B cell (primary cell): ENCODE measurements around the gene SLC9A9. TPM values are rescaled to one million over a fixed set of nuclear protein-coding genes. Genes with fewer than 3 reads are reported as not detected.
"Not testable (repeated sequence)": the region's sequence is repeated elsewhere in the genome, so short reads cannot be mapped to it uniquely, and the experiment has no call there.

Experiments
- ATAC-seq: fragments of 200-7000 bp; cut with Tn5 transposase; one replicate; pipeline ENCODE4 v1.10.0; 2021; ENCODE audit warnings: low read depth, mild to moderate bottlenecking, moderate number of reproducible peaks, moderate library complexity
- CTCF ChIA-PET: fragments of 350-600 bp; sonication (Branson Sonifier 250); formaldehyde crosslinking; loops from one replicate; lab custom pipeline; 2021; ENCODE audit warnings: antibody characterized with exemption, inconsistent platforms; lab: Charles Lee
- POLR2A ChIA-PET: fragments of 350-600 bp; sonication (Branson Sonifier 250); formaldehyde crosslinking; loops from one replicate; lab custom pipeline; 2021; ENCODE audit warnings: antibody characterized with exemption; lab: Charles Lee
- DNase-seq: peaks from one replicate; pipeline ENCODE4 v3.0.0; 2013
- H2AFZ ChIP-seq: 2 replicates; pipeline ENCODE4 v1.6.1; 2012; ENCODE audit warnings: mild to moderate bottlenecking, low read depth, low read length; ENCODE audit not compliant: insufficient read depth, poor library complexity, severe bottlenecking
- H3K27ac ChIP-seq, 2 donors: 1 replicate in 1 of 2; 2 replicates in 1 of 2; pipeline ENCODE4 v1.5.1; 2012 to 2013; ENCODE audit warnings: low read length in 2 of 2, mild to moderate bottlenecking in 2 of 2, moderate library complexity in 1 of 2
- H3K27me3 ChIP-seq, 4 experiments: fragments of 200-600 bp in 1 of 4; sonication (generic) in 1 of 4; replicated peaks in 1 of 4; 1 replicate in 2 of 4; 2 replicates in 2 of 4; pipeline versions ENCODE4 v1.6.1 to v1.7.0; 2013 to 2016; ENCODE audit warnings: low read length in 3 of 4, mild to moderate bottlenecking in 2 of 4, mixed read lengths in 1 of 4, moderate library complexity in 1 of 4; ENCODE audit not compliant: insufficient read depth in 4 of 4, control insufficient read depth in 3 of 4; ENCODE audit errors: control extremely low read depth in 1 of 4
- H3K36me3 ChIP-seq, 2 experiments: replicated peaks in 1 of 2; 1 replicate in 1 of 2; 2 replicates in 1 of 2; pipeline versions ENCODE4 v1.6.1 to v1.7.1; 2013; ENCODE audit warnings: low read length in 1 of 2; ENCODE audit not compliant: insufficient read depth in 2 of 2, control insufficient read depth in 1 of 2; ENCODE audit errors: control extremely low read depth in 1 of 2, extremely low read depth in 1 of 2
- H3K4me1 ChIP-seq, 2 donors: fragments of 200-600 bp in 1 of 2; sonication (generic) in 1 of 2; 1 replicate in 1 of 2; 2 replicates in 1 of 2; pipeline versions ENCODE4 v1.5.1 to v1.6.1; 2013 to 2017; ENCODE audit warnings: low read length in 2 of 2; ENCODE audit not compliant: control insufficient read depth in 2 of 2, insufficient read depth in 2 of 2
- H3K4me2 ChIP-seq: replicated peaks from 2 replicates; pipeline ENCODE3; 2012; ENCODE audit warnings: mild to moderate bottlenecking, low read depth, low read length; ENCODE audit not compliant: poor library complexity, severe bottlenecking
- H3K4me3 ChIP-seq, 5 experiments: fragments of 200-600 bp in 1 of 5; sonication (generic) in 1 of 5; 1 replicate in 3 of 5; 2 replicates in 2 of 5; pipeline versions ENCODE4 v1.5.1 to v1.7.0; 2011 to 2016; ENCODE audit warnings: low read length in 4 of 5, mild to moderate bottlenecking in 4 of 5, low read depth in 2 of 5, control low read depth in 1 of 5, moderate library complexity in 1 of 5; ENCODE audit not compliant: insufficient read depth in 1 of 5; ENCODE audit errors: control extremely low read depth in 1 of 5, extremely low read depth in 1 of 5
- H3K79me2 ChIP-seq: fragments of 200-600 bp; sonication (generic); one replicate; pipeline ENCODE4 v1.6.0; 2016; ENCODE audit warnings: low read length; ENCODE audit not compliant: control insufficient read depth, insufficient read depth
- H3K9ac ChIP-seq: fragments of 200-600 bp; sonication (generic); 2 replicates; pipeline ENCODE4 v1.6.1; 2017; ENCODE audit warnings: mild to moderate bottlenecking, low read length, moderate library complexity
- H3K9me3 ChIP-seq, 3 donors: one replicate each; pipeline versions ENCODE4 v1.6.1 to v1.7.1; 2013; ENCODE audit warnings: low read length in 2 of 3; ENCODE audit not compliant: control insufficient read depth in 2 of 3, insufficient read depth in 1 of 3; ENCODE audit errors: control extremely low read depth in 1 of 3
- H4K20me1 ChIP-seq: 2 replicates; pipeline ENCODE4 v1.6.0; 2012; ENCODE audit warnings: mild to moderate bottlenecking, low read length; ENCODE audit not compliant: insufficient read depth, control insufficient read depth, poor library complexity, severe bottlenecking
- H3K27ac Mint-ChIP-seq: one replicate; pipeline ENCODE4 v1.8.0; 2021; ENCODE audit warnings: mixed read lengths
- H3K27me3 Mint-ChIP-seq: one replicate; pipeline ENCODE4 v1.8.0; 2021; ENCODE audit warnings: mixed read lengths
- H3K4me1 Mint-ChIP-seq: one replicate; pipeline ENCODE4 v1.8.0; 2021; ENCODE audit warnings: mixed read lengths
- H3K4me3 Mint-ChIP-seq: one replicate; pipeline ENCODE4 v1.8.0; 2021; ENCODE audit warnings: mixed read lengths
- H3K9me3 Mint-ChIP-seq: one replicate; pipeline ENCODE4 v1.8.0; 2022; ENCODE audit warnings: mixed read lengths; ENCODE audit not compliant: insufficient read depth
- CTCF ChIP-seq: fragments of 200-600 bp; IDR thresholded peaks from one replicate; pipeline ENCODE4 v1.8.0; 2022; ENCODE audit warnings: antibody characterized with exemption, mild to moderate bottlenecking
- EZH2 ChIP-seq: IDR thresholded peaks from 2 replicates; pipeline ENCODE4 v1.6.1; 2012; ENCODE audit warnings: borderline replicate concordance, low read depth, mild to moderate bottlenecking, moderate library complexity, low read length; ENCODE audit not compliant: insufficient read depth, poor library complexity, severe bottlenecking
- WGBS: methylation state at CpG from one replicate; pipeline ENCODE4 v1.1.5; 2013; ENCODE audit warnings: missing lambda C conversion rate; ENCODE audit not compliant: insufficient coverage; 5-methylcytosine and 5-hydroxymethylcytosine counted together
- intact Hi-C: fragments of 100-400 bp; cut with micrococcal nuclease; formaldehyde crosslinking; loops from one replicate; pipeline ENCODE4 v1.10.0; 2022
- polyA plus RNA-seq: library from polyadenylated mRNA; depleted of rRNA; stranded (reverse); fragments of >200 nt; gene quantifications from 2 replicates; pipeline ENCODE4 v1.2.3, GENCODE V29; 2012
- total RNA-seq, 2 donors: library from RNA; stranded (reverse); fragments of 120-200 nt in 1 of 2; gene quantifications; 1 replicate in 1 of 2; 2 replicates in 1 of 2; pipeline versions ENCODE4 v1.2.3 to v1.2.4, GENCODE V29; 2013 to 2022

Gene SLC9A9
- total and polyA plus RNA-seq, 2 donors (not counting 1 experiment from before 2014, with no cell fraction given), result 7.7 to 17.3 TPM

GRCh38 chr3:143698682-143699303, 149.5 kb downstream of the SLC9A9 start:
- H4K20me1 ChIP-seq, result no peaks in the 10 kb centered on the region
- no peaks in the 10 kb centered on the region for H3K27me3 Mint-ChIP-seq
- H3K79me2 ChIP-seq, result no peaks in the 10 kb centered on the region
- ATAC-seq, result no peak
- no peak overlapping the region for H3K27ac Mint-ChIP-seq
- 69% methylated on average over 1 of the region's 3 CpGs for WGBS
- TF ChIP-seq EZH2 (no peak), CTCF (no peak)
- peaks cover 0 to 1% of the 10 kb centered on the region in 2 experiments for H3K36me3 ChIP-seq
- no peaks in the 10 kb centered on the region for H3K9me3 ChIP-seq
- H3K4me1 ChIP-seq, result no peaks in the 10 kb centered on the region
- no peak overlapping the region for H3K9ac ChIP-seq
- POLR2A ChIA-PET, result no interaction called here
- no peak overlapping the region for H3K4me3 Mint-ChIP-seq
- H3K9me3 Mint-ChIP-seq, result no peaks in the 10 kb centered on the region
- H3K4me1 Mint-ChIP-seq, result no peaks in the 10 kb centered on the region
- no peak overlapping the region for H3K4me2 ChIP-seq
- H3K27me3 ChIP-seq, result no peaks in the 10 kb centered on the region
- no peak for DNase-seq
- intact Hi-C loops, result no loop called here
- CTCF ChIA-PET, result interaction anchor here (0.9 kb wide), 1 partner anchor 24 kb away, joined by 3 read pairs; no protein-coding TSS in a partner anchor
- H3K4me3 ChIP-seq, result no peak overlapping the region
- no peak overlapping the region for H3K27ac ChIP-seq
- no peak overlapping the region for H2AFZ ChIP-seq

- H3K27me3 ChIP-seq, result no peaks in the 10 kb centered on the region
- no peaks in the 10 kb centered on the region for H4K20me1 ChIP-seq
- intact Hi-C loops, result no loop called here
- Mint-ChIP-seq H3K27me3 (no peaks in the 10 kb centered on the region), H3K4me1 (no peaks in the 10 kb centered on the region), H3K9me3 (no peaks in the 10 kb centered on the region), H3K4me3 (no peak overlapping the region), H3K27ac (no peak overlapping the region)
- no peak overlapping the region for H2AFZ ChIP-seq
- ChIA-PET POLR2A (no interaction called here), CTCF (no interaction called here)
- DNase-seq (no peak), ATAC-seq (no peak)
- no peak overlapping the region for H3K9ac ChIP-seq
- no peak for TF ChIP-seq EZH2
- no peak for TF ChIP-seq CTCF
- no peaks in the 10 kb centered on the region for H3K9me3 ChIP-seq
- no peaks in the 10 kb centered on the region for H3K79me2 ChIP-seq
- H3K27ac ChIP-seq, result no peak overlapping the region
- no peak overlapping the region for H3K4me2 ChIP-seq
- H3K36me3 ChIP-seq, result peaks cover 0 to 1% of the 10 kb centered on the region in 2 experiments
- H3K4me1 ChIP-seq, result no peaks in the 10 kb centered on the region
- WGBS, result 100% methylated on average over 4 of the region's 4 CpGs
- no peak overlapping the region for H3K4me3 ChIP-seq
These were observed 150.3 kb downstream of the SLC9A9 start for GRCh38 chr3:143697975-143698374.

DNA sequence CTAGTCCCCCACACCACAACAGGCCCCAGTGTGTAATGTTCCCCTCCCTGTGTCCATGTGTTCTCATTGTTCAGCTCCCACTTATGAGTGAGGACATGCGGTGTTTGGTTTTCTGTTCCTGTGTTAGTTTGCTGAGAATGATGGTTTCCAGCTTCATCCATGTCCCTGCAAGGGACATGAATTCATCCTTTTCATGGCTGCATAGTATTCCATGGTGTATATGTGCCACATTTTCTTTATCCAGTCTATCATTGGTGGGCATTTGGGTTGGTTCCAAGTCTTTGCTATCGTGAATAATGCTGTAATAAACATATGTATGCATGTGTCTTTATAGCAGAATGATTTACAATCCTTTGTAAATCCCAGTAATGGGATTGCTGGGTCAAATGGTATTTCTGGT, 152.9 kb downstream of the SLC9A9 start:
- H3K27ac ChIP-seq, H3K4me1 ChIP-seq, H3K27ac Mint-ChIP-seq, H4K20me1 ChIP-seq, H3K4me1 Mint-ChIP-seq, H3K4me3 ChIP-seq, H3K79me2 ChIP-seq, H3K4me3 Mint-ChIP-seq, H3K9ac ChIP-seq, ATAC-seq, CTCF ChIA-PET, H3K27me3 ChIP-seq, H3K9me3 ChIP-seq, H3K4me2 ChIP-seq, intact Hi-C loops, H3K36me3 ChIP-seq, DNase-seq, POLR2A ChIA-PET, H3K9me3 Mint-ChIP-seq, H3K27me3 Mint-ChIP-seq, H2AFZ ChIP-seq: not testable (repeated sequence)
- no CpG with 5 or more reads among the region's 2 CpGs for WGBS
